Suprapubic skin (tissue), 4 donors: ENCODE measurements around the gene TRDN.

Experiments used
- EP300 ChIP-seq: sonication (generic); formaldehyde crosslinking; IDR thresholded peaks from one replicate; pipeline ENCODE4 v1.6.1; 2017; ENCODE audit warnings: antibody characterized with exemption
- POLR2AphosphoS5 ChIP-seq, 3 donors: sonication (generic); formaldehyde crosslinking; IDR thresholded peaks; one replicate each; pipeline ENCODE4 v1.6.1; 2017; ENCODE audit warnings: antibody characterized with exemption in 3 of 3
- TF ChIP-seq, protein P1 (sequence below), 2 donors: fragments of 200-600 bp in 1 of 2; fragments of 450-650 bp in 1 of 2; sonication (generic) in 1 of 2; IDR thresholded peaks; one replicate each; pipeline ENCODE4 v1.5.1; 2016 to 2019; ENCODE audit warnings: antibody characterized with exemption in 2 of 2, mild to moderate bottlenecking in 1 of 2, moderate library complexity in 1 of 2

DNA sequence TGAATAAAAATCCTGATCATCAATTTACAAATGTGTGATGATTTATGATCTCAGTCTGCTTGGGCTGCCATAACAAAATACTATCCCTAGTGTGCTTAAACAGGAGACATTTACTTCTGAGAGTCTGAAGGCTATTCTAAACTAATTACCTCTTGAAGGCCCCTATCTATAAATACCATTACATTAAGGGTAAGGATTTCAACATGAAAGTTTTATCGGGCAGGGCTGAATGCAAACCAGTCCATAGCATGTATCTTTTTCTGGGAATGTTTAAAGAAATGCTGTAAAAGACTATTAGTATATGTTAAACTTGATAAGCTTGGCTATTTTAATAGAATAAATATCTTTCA lies 48.2 kb downstream of the TRDN start:
- TF ChIP-seq, protein P1, sequence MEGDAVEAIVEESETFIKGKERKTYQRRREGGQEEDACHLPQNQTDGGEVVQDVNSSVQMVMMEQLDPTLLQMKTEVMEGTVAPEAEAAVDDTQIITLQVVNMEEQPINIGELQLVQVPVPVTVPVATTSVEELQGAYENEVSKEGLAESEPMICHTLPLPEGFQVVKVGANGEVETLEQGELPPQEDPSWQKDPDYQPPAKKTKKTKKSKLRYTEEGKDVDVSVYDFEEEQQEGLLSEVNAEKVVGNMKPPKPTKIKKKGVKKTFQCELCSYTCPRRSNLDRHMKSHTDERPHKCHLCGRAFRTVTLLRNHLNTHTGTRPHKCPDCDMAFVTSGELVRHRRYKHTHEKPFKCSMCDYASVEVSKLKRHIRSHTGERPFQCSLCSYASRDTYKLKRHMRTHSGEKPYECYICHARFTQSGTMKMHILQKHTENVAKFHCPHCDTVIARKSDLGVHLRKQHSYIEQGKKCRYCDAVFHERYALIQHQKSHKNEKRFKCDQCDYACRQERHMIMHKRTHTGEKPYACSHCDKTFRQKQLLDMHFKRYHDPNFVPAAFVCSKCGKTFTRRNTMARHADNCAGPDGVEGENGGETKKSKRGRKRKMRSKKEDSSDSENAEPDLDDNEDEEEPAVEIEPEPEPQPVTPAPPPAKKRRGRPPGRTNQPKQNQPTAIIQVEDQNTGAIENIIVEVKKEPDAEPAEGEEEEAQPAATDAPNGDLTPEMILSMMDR (IDR thresholded peaks at IDR 0.05), result no peak
- TF ChIP-seq POLR2AphosphoS5 (IDR thresholded peaks at IDR 0.05) (no peak), EP300 (no peak)
